ENCODE data around the gene RIMS1. TPM values are rescaled to one million over a fixed set of nuclear protein-coding genes. Genes with fewer than 3 reads are reported as not detected.

RIMS1 gene
- total RNA-seq, 1 experiment from 2014 or later: 1.1 TPM

- no peak for TF ChIP-seq ZNF512 (CRISPR knock-in tag; IDR thresholded peaks at IDR 0.05; ENCODE audit: borderline replicate concordance)
- TF ChIP-seq TP53 (CRISPR knock-in tag; IDR thresholded peaks at IDR 0.05): no peak
- TF ChIP-seq SMAD4 (CRISPR knock-in tag; IDR thresholded peaks at IDR 0.05): no peak
- no peak for TF ChIP-seq NFYB (CRISPR knock-in tag; conservative IDR thresholded peaks at IDR 0.05; ENCODE audit: low read depth)
- no peak for TF ChIP-seq USF1 (CRISPR knock-in tag; IDR thresholded peaks at IDR 0.05)
- no peak for TF ChIP-seq ELF4 (CRISPR knock-in tag; IDR thresholded peaks at IDR 0.05; ENCODE audit: low read depth)
- no peak for TF ChIP-seq ATF3 (CRISPR knock-in tag; conservative IDR thresholded peaks at IDR 0.05)
- TF ChIP-seq KAT7 (CRISPR knock-in tag; IDR thresholded peaks at IDR 0.05; ENCODE audit: borderline replicate concordance): no peak
- TF ChIP-seq JAZF1 (CRISPR knock-in tag; IDR thresholded peaks at IDR 0.05): no peak
Observed at GRCh38 chr6:72130327-72130726, 244.0 kb downstream of the RIMS1 start (continued).

- no peak overlapping the region for H3K4me3 Mint-ChIP-seq
- no peak overlapping the region for H3K27ac Mint-ChIP-seq
- ATAC-seq (no peak), DNase-seq (ENCODE audit: low spot score) (no peak)
- H3K9me3 Mint-ChIP-seq: peaks cover 18% of the 10 kb centered on the region
- H3K4me1 Mint-ChIP-seq: peaks cover 15% of the 10 kb centered on the region
- H3K36me3 Mint-ChIP-seq: peaks cover 13% of the 10 kb centered on the region
- ChIA-PET CTCF (no interaction called here), POLR2A (interaction anchor here (0.6 kb wide), 1 partner anchor 1036 kb away, joined by 3 read pairs; no protein-coding TSS in a partner anchor)
- peaks cover 21% of the 10 kb centered on the region for H3K27me3 Mint-ChIP-seq (ENCODE audit: low read depth)
- TF ChIP-seq AR (CRISPR knock-in tag; IDR thresholded peaks at IDR 0.05) (no peak), MYBL2 (CRISPR knock-in tag; IDR thresholded peaks at IDR 0.05) (no peak), TCF7 (CRISPR knock-in tag; IDR thresholded peaks at IDR 0.05; ENCODE audit: low read depth) (no peak), HMGA2 (CRISPR knock-in tag; IDR thresholded peaks at IDR 0.05) (no peak), TP53 (CRISPR knock-in tag; IDR thresholded peaks at IDR 0.05) (no peak), RORB (CRISPR knock-in tag; IDR thresholded peaks at IDR 0.05) (no peak), MLX (CRISPR knock-in tag; IDR thresholded peaks at IDR 0.05) (no peak), EMX1 (CRISPR knock-in tag; IDR thresholded peaks at IDR 0.05) (no peak), NR3C1 (CRISPR knock-in tag; conservative IDR thresholded peaks at IDR 0.05; ENCODE audit: low read depth) (no peak), ZNF281 (CRISPR knock-in tag; IDR thresholded peaks at IDR 0.05) (no peak), OVOL2 (CRISPR knock-in tag; IDR thresholded peaks at IDR 0.05; ENCODE audit: borderline replicate concordance) (no peak), CREM (CRISPR knock-in tag; IDR thresholded peaks at IDR 0.05) (no peak), USF1 (CRISPR knock-in tag; IDR thresholded peaks at IDR 0.05) (no peak)
Observed at GRCh38 chr6:72132427-72132826, 246.1 kb downstream of the RIMS1 start.

Data from WTC11 (cell line).